H9 (cell line): ENCODE measurements around the gene GNAS-AS1. TPM values are rescaled to one million over a fixed set of nuclear protein-coding genes. Genes with fewer than 3 reads are reported as not detected.
"Not testable (repeated sequence)": the region's sequence is repeated elsewhere in the genome, so short reads cannot be mapped to it uniquely, and the experiment has no call there.

Experiments used
- DNase-seq: peaks from one replicate; pipeline ENCODE4 v3.0.0-alpha.2; 2017
- H2AFZ ChIP-seq: one replicate; pipeline ENCODE4 v1.6.1; 2013; ENCODE audit warnings: mild to moderate bottlenecking, low read length, control low read depth, moderate library complexity
- H2AK5ac ChIP-seq: 2 replicates; pipeline ENCODE4 v1.6.1; 2013; ENCODE audit warnings: low read length, control low read depth, mixed read lengths; ENCODE audit not compliant: insufficient read length
- H2BK120ac ChIP-seq: one replicate; pipeline ENCODE4 v1.6.1; 2013; ENCODE audit warnings: low read depth, mild to moderate bottlenecking, low read length, control low read depth, inconsistent platforms; ENCODE audit not compliant: poor library complexity, severe bottlenecking
- H2BK12ac ChIP-seq: 2 replicates; pipeline ENCODE4 v1.6.1; 2013; ENCODE audit warnings: low read length, control low read depth, mixed read lengths, low read depth; ENCODE audit not compliant: insufficient read length
- H2BK15ac ChIP-seq: 2 replicates; pipeline ENCODE4 v1.6.1; 2013; ENCODE audit warnings: low read depth, low read length, control low read depth
- H2BK20ac ChIP-seq: one replicate; pipeline ENCODE4 v1.6.1; 2013; ENCODE audit warnings: low read depth, mild to moderate bottlenecking, low read length, control low read depth, inconsistent platforms; ENCODE audit not compliant: poor library complexity, severe bottlenecking
- H2BK5ac ChIP-seq: 2 replicates; pipeline ENCODE4 v1.6.1; 2013; ENCODE audit warnings: low read length, control low read depth, mixed read lengths; ENCODE audit not compliant: insufficient read length
- H3K14ac ChIP-seq: 2 replicates; pipeline ENCODE4 v1.6.1; 2013; ENCODE audit warnings: low read length, control low read depth; ENCODE audit not compliant: insufficient read depth
- H3K18ac ChIP-seq: 2 replicates; pipeline ENCODE4 v1.6.1; 2013; ENCODE audit warnings: low read depth, mild to moderate bottlenecking, mixed read lengths, low read length, control low read depth; ENCODE audit not compliant: insufficient read length
- H3K23ac ChIP-seq: 2 replicates; pipeline ENCODE4 v1.6.1; 2013; ENCODE audit warnings: low read length, control low read depth, mixed read lengths, low read depth; ENCODE audit not compliant: insufficient read length
- H3K23me2 ChIP-seq: 2 replicates; pipeline ENCODE4 v1.6.1; 2013; ENCODE audit warnings: low read depth, mild to moderate bottlenecking, mixed read lengths, low read length, control low read depth; ENCODE audit not compliant: insufficient read length, poor library complexity, severe bottlenecking
- H3K27ac ChIP-seq: 2 replicates; pipeline ENCODE4 v1.5.1; 2013; ENCODE audit warnings: low read length, control low read depth, mixed read lengths, low read depth; ENCODE audit not compliant: insufficient read length
- H3K27me3 ChIP-seq: 2 replicates; pipeline ENCODE4 v1.6.1; 2013; ENCODE audit warnings: low read length, control low read depth, inconsistent platforms; ENCODE audit not compliant: insufficient read depth
- H3K4ac ChIP-seq: 2 replicates; pipeline ENCODE4 v1.6.1; 2013; ENCODE audit warnings: low read depth, mild to moderate bottlenecking, control low read depth, inconsistent platforms, low read length, moderate library complexity
- H3K4me1 ChIP-seq: 2 replicates; pipeline ENCODE4 v1.6.1; 2013; ENCODE audit warnings: low read length, control low read depth, inconsistent platforms; ENCODE audit not compliant: insufficient read depth
- H3K4me2 ChIP-seq: 2 replicates; pipeline ENCODE4 v1.6.1; 2013; ENCODE audit warnings: low read length, control low read depth, mixed read lengths; ENCODE audit not compliant: insufficient read length, insufficient read depth
- H3K56ac ChIP-seq: 2 replicates; pipeline ENCODE4 v1.6.1; 2013; ENCODE audit warnings: low read depth, mild to moderate bottlenecking, mixed read lengths, low read length, control low read depth; ENCODE audit not compliant: insufficient read length
- H3K79me1 ChIP-seq: 2 replicates; pipeline ENCODE4 v1.6.1; 2013; ENCODE audit warnings: low read depth, mild to moderate bottlenecking, moderate library complexity, low read length, control low read depth, inconsistent platforms; ENCODE audit not compliant: insufficient read depth, poor library complexity, severe bottlenecking
- H3K79me2 ChIP-seq: 2 replicates; pipeline ENCODE4 v1.6.1; 2013; ENCODE audit warnings: low read length, control low read depth, inconsistent platforms; ENCODE audit not compliant: insufficient read depth
- H3K9ac ChIP-seq: 2 replicates; pipeline ENCODE4 v1.6.1; 2013; ENCODE audit warnings: low read length, control low read depth, mixed read lengths; ENCODE audit not compliant: insufficient read length; ENCODE audit errors: extremely low read depth
- H3K9me3 ChIP-seq: one replicate; pipeline ENCODE4 v1.6.1; 2013; ENCODE audit warnings: low read depth, low read length, inconsistent platforms; ENCODE audit not compliant: control insufficient read depth
- H3T11ph ChIP-seq: one replicate; pipeline ENCODE4 v1.6.1; 2013; ENCODE audit warnings: mild to moderate bottlenecking, low read length, control low read depth, inconsistent platforms
- H4K20me1 ChIP-seq: one replicate; pipeline ENCODE4 v1.6.1; 2013; ENCODE audit not compliant: control insufficient read depth, insufficient read length, insufficient read depth
- H4K5ac ChIP-seq: 2 replicates; pipeline ENCODE4 v1.6.1; 2013; ENCODE audit warnings: low read depth, mild to moderate bottlenecking, mixed read lengths, low read length, control low read depth; ENCODE audit not compliant: insufficient read length
- H4K8ac ChIP-seq: replicated peaks from 2 replicates; pipeline ENCODE4 v1.6.1; 2013; ENCODE audit warnings: low read length, control low read depth, mixed read lengths, low read depth; ENCODE audit not compliant: insufficient read length
- H4K91ac ChIP-seq: 2 replicates; pipeline ENCODE4 v1.6.1; 2013; ENCODE audit warnings: low read depth, mild to moderate bottlenecking, moderate library complexity, mixed read lengths, low read length, control low read depth; ENCODE audit not compliant: insufficient read length
- H3K27ac Mint-ChIP-seq, 3 experiments: 2 replicates in 2 of 3; 3 replicates in 1 of 3; pipeline ENCODE4 v1.8.0; 2020 to 2021; ENCODE audit warnings: mixed read lengths in 3 of 3, mild to moderate bottlenecking in 1 of 3, moderate library complexity in 1 of 3
- H3K27me3 Mint-ChIP-seq: 2 replicates; pipeline ENCODE4 v1.8.0; 2021; ENCODE audit warnings: low read depth, mild to moderate bottlenecking, moderate library complexity, mixed read lengths
- H3K36me3 Mint-ChIP-seq, 3 experiments: 2 replicates in 2 of 3; 3 replicates in 1 of 3; pipeline ENCODE4 v1.8.0; 2020 to 2021; ENCODE audit warnings: low read depth in 3 of 3, mixed read lengths in 3 of 3; ENCODE audit not compliant: insufficient read depth in 1 of 3
- H3K4me1 Mint-ChIP-seq, 2 experiments: 2 replicates each; pipeline ENCODE4 v1.8.0; 2020; ENCODE audit warnings: mixed read lengths in 2 of 2
- H3K4me3 Mint-ChIP-seq, 2 experiments: 2 replicates in 1 of 2; 3 replicates in 1 of 2; pipeline ENCODE4 v1.8.0; 2020 to 2021; ENCODE audit warnings: mild to moderate bottlenecking in 2 of 2, mixed read lengths in 2 of 2, moderate library complexity in 1 of 2
- H3K9me3 Mint-ChIP-seq, 2 experiments: 2 replicates in 1 of 2; 3 replicates in 1 of 2; pipeline ENCODE4 v1.8.0; 2020; ENCODE audit warnings: mild to moderate bottlenecking in 2 of 2, mixed read lengths in 2 of 2, moderate library complexity in 1 of 2
- CTCF ChIP-seq: fragments of 200-600 bp; sonication (generic); conservative IDR thresholded peaks from 3 replicates; pipeline ENCODE4 v1.8.0; 2021; ENCODE audit warnings: antibody characterized with exemption, mild to moderate bottlenecking
- WGBS: extraction: QIAGEN DNeasy Blood & Tissue Kit; methylation state at CpG from one replicate; pipeline ENCODE4 v1.1.7; 2013; ENCODE audit warnings: missing lambda C conversion rate, low lambda C conversion rate, mixed read lengths; ENCODE audit not compliant: insufficient read length; ENCODE audit errors: extremely low coverage; 5-methylcytosine and 5-hydroxymethylcytosine counted together
- total RNA-seq: library from RNA; stranded (reverse); gene quantifications from 2 replicates; pipeline ENCODE4 v1.2.1, GENCODE V29; 2021

The GNAS-AS1 gene
- total RNA-seq, 1 experiment from 2014 or later, result 11.3 TPM

GRCh38 chr20:58829531-58829941 lies 21.2 kb downstream of the GNAS-AS1 start:
- Histone ChIP-seq H2AK5ac (no peak overlapping the region), H4K8ac (no peak overlapping the region), H3K27me3 (no peaks in the 10 kb centered on the region), H3K4me1 (no peaks in the 10 kb centered on the region), H3K9me3 (no peaks in the 10 kb centered on the region), H3K79me2 (peaks cover 34% of the 10 kb centered on the region; the same call in 1 of the 2 replicates), H4K20me1 (peaks cover 8% of the 10 kb centered on the region), H3K4ac (no peak overlapping the region), H3K14ac (no peak overlapping the region), H2BK15ac (no peak overlapping the region), H3K23me2 (no peaks in the 10 kb centered on the region), H2BK20ac (no peak overlapping the region), H4K91ac (no peak overlapping the region), H4K5ac (no peak overlapping the region), H3K18ac (no peak overlapping the region), H3K27ac (no peak overlapping the region), H3T11ph (no peak overlapping the region), H3K23ac (no peak overlapping the region), H3K79me1 (peaks cover 8% of the 10 kb centered on the region), H3K56ac (no peak overlapping the region), H2BK5ac (no peak overlapping the region), H2BK120ac (no peak overlapping the region), H3K4me2 (no peak overlapping the region), H2AFZ (no peak overlapping the region), H3K9ac (no peak overlapping the region), H2BK12ac (no peak overlapping the region)
- H3K4me1 Mint-ChIP-seq, result peaks cover 0 to 2% of the 10 kb centered on the region in 2 experiments; a peak in 1 of 4 replicates
- no peak for DNase-seq
- H3K4me3 Mint-ChIP-seq, result no peak overlapping the region
- peaks cover 8% of the 10 kb centered on the region; the same call in 1 of the 2 replicates for H3K27me3 Mint-ChIP-seq
- WGBS, result no CpG with 5 or more reads among the region's 6 CpGs
- H3K9me3 Mint-ChIP-seq, result peaks cover 3 to 8% of the 10 kb centered on the region in 2 experiments; a peak in 3 of 5 replicates
- H3K27ac Mint-ChIP-seq, result no peak overlapping the region
- peaks cover 46 to 62% (median 56%) of the 10 kb centered on the region in 3 experiments for H3K36me3 Mint-ChIP-seq
- TF ChIP-seq CTCF, result no peak

DNA sequence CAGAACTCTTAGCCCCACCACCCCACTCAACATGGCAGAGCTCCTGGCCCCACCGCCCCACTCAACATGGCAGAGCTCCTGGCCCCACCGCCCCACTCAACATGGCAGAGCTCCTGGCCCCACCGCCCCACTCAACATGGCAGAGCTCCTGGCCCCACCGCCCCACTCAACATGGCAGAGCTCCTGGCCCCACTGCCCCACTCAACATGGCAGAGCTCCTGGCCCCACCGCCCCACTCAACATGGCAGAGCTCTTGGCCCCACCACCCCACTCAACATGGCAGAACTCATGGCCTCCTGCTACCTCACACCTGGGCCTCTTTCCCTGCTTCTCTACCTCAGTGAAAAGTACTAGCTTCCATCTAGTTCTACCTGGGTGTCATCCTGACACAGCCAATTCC lies 21.9 kb downstream of the GNAS-AS1 start:
- DNase-seq, H3K14ac ChIP-seq, H3K56ac ChIP-seq, H3K27me3 ChIP-seq, H4K8ac ChIP-seq, H4K91ac ChIP-seq, H3K27me3 Mint-ChIP-seq, H2AK5ac ChIP-seq, H3K4ac ChIP-seq, H3K27ac ChIP-seq, H3K27ac Mint-ChIP-seq, H2BK12ac ChIP-seq, H2BK20ac ChIP-seq, H3K9me3 Mint-ChIP-seq, H2BK5ac ChIP-seq, H2AFZ ChIP-seq, H3K23ac ChIP-seq, H3K18ac ChIP-seq, H3K9me3 ChIP-seq, H3K4me2 ChIP-seq, H3K4me3 Mint-ChIP-seq, H2BK120ac ChIP-seq, H4K5ac ChIP-seq, H4K20me1 ChIP-seq, H3K4me1 ChIP-seq, H3K79me1 ChIP-seq, H2BK15ac ChIP-seq, H3K9ac ChIP-seq, H3K23me2 ChIP-seq, H3T11ph ChIP-seq, H3K4me1 Mint-ChIP-seq: not testable (repeated sequence)
- peaks cover 41 to 61% (median 57%) of the 10 kb centered on the region in 3 experiments for H3K36me3 Mint-ChIP-seq
- peaks cover 30% of the 10 kb centered on the region; the same call in 1 of the 2 replicates for H3K79me2 ChIP-seq
- no CpG with 5 or more reads among the region's 5 CpGs for WGBS
